ENCODE measurements around the gene RTCB.

The RTCB gene

DNA sequence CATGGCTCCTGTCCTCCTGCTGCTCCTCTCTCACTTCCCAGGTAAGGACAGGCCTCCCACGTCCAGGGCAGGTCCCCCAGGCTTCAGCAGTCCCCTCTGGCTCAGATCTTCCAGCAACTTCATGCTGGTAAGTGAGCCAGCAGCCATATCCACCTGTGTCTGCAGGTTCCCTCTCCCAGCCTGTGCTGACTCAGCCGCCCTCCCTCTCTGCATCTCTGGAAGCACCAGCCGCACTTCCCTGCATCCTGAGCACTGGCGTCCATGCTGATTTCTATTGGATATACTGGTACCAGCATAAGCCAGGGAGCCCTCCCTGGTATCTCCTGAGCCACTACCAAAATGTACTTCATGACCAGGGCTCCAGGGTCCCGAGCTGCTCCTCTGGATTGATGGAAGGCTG is 35.4 kb downstream of the RTCB start:
- TF ChIP-seq REST (IDR thresholded peaks at IDR 0.05; ENCODE audit: insufficient read depth in 1 of 2, low read depth in 2 of 2, low read length in 2 of 2), result no peak
- TF ChIP-seq SIN3A (IDR thresholded peaks at IDR 0.05; ENCODE audit: borderline replicate concordance, insufficient read depth, low read length), result no peak
- no peak for TF ChIP-seq FOXP2 (optimal IDR thresholded peaks at IDR 0.05; ENCODE audit: borderline replicate concordance, extremely low read depth, extremely low read length, insufficient read depth)
- no peak for TF ChIP-seq POLR2AphosphoS5 (IDR thresholded peaks at IDR 0.05; ENCODE audit: low read depth, low read length)
- TF ChIP-seq TAF1 (IDR thresholded peaks at IDR 0.05; ENCODE audit: borderline replicate concordance, insufficient read depth, low read length), result no peak

DNA sequence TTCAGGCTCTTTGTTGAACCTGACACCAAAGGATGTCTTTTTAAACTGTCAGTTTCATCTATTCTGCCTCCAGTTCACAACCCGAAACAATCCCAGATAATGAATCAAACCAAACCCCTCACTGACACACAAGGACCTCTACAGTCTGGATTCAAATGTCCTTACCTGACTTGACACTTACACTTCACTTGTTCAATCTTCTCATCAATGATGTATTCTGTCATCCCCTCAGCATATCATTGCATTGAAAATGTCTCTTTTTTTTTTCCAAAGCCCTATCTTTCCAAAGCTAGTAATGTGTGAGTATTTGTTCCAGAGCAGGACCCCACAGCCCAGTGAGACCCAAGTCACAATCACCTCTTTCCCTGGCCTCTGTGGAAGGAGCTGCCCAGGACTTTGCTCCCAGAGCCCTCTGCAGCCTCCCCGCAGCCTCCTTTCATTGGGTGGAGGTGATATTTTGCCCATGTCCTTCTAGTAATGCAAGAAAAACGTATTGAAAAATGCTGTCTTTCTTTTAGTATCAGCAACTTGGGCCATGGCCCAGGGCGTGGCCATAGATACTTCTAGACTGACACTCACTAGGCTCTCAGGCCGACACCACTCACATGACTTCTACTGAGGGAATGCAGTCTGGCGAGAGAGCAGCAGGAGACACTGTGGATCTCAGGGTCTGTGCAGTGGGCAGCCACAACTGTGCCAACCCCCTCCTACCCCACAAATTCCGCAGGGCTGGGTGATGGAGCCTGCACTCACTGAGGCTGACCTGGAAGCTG is 36.2 kb downstream of the RTCB start:
- no peak for TF ChIP-seq SIN3A (IDR thresholded peaks at IDR 0.05; ENCODE audit: borderline replicate concordance, insufficient read depth, low read length)
- TF ChIP-seq POLR2AphosphoS5 (IDR thresholded peaks at IDR 0.05; ENCODE audit: low read depth, low read length), result no peak
- no peak for TF ChIP-seq TAF1 (IDR thresholded peaks at IDR 0.05; ENCODE audit: borderline replicate concordance, insufficient read depth, low read length)
- no peak for TF ChIP-seq REST (IDR thresholded peaks at IDR 0.05; ENCODE audit: insufficient read depth in 1 of 2, low read depth in 2 of 2, low read length in 2 of 2)
- no peak for TF ChIP-seq FOXP2 (optimal IDR thresholded peaks at IDR 0.05; ENCODE audit: borderline replicate concordance, extremely low read depth, extremely low read length, insufficient read depth)

DNA sequence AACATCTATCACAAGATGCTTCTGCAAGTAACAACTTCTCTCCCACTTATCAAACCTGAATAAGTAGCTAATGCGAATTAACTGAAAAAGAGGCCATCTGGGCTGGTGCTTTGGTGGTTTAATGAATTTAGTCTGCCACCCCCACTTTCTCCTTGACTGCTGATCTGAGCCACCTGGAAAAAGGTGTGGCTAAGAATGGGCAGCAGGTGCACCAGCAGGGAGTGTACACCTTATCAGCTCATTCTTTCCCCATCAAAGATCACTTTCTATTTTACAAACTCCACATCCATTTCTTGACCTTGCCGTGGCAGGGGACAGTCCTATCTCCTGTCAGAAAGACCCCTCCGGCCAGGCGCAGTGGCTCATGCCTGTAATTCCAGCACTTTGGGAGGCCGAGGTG is 47.8 kb downstream of the RTCB start:
- TF ChIP-seq FOXP2 (optimal IDR thresholded peaks at IDR 0.05; ENCODE audit: borderline replicate concordance, extremely low read depth, extremely low read length, insufficient read depth) (no peak), REST (IDR thresholded peaks at IDR 0.05; ENCODE audit: insufficient read depth in 1 of 2, low read depth in 2 of 2, low read length in 2 of 2) (no peak), TAF1 (IDR thresholded peaks at IDR 0.05; ENCODE audit: borderline replicate concordance, insufficient read depth, low read length) (no peak), POLR2AphosphoS5 (IDR thresholded peaks at IDR 0.05; ENCODE audit: low read depth, low read length) (no peak), SIN3A (IDR thresholded peaks at IDR 0.05; ENCODE audit: borderline replicate concordance, insufficient read depth, low read length) (no peak)

DNA sequence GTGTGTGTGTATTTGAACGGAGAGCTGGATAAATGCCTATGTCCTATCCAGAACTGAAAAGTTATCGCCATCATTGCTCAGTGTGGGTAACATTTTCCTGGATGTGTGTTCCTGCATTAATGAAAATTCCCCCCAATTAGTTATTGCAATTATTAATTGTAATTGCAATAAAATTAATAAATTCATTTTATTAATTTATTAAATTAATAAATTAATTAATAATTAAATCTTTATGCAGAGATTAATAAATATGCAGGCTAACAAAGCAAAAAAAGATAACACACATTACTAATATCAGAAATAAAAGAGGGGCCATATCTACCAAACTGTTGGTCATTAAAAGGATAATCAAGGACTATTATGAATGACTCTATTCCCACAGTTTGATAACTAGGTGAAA is 50.8 kb downstream of the RTCB start:
- TF ChIP-seq FOXP2 (optimal IDR thresholded peaks at IDR 0.05; ENCODE audit: borderline replicate concordance, extremely low read depth, extremely low read length, insufficient read depth) (no peak), SIN3A (IDR thresholded peaks at IDR 0.05; ENCODE audit: borderline replicate concordance, insufficient read depth, low read length) (no peak), TAF1 (IDR thresholded peaks at IDR 0.05; ENCODE audit: borderline replicate concordance, insufficient read depth, low read length) (no peak), POLR2AphosphoS5 (IDR thresholded peaks at IDR 0.05; ENCODE audit: low read depth, low read length) (no peak), REST (IDR thresholded peaks at IDR 0.05; ENCODE audit: insufficient read depth in 1 of 2, low read depth in 2 of 2, low read length in 2 of 2) (no peak)

All from PFSK-1 (cell line).